T-helper 1 cell treated with Interleukin-12 subunit alpha and Interleukin-12 subunit beta and Interleukin-4 antibody, amounts not matched to agents 30 μg/mL and 1 μg/mL, for 36 hours (primary cell): Measurements from ENCODE around the gene REXO4.
A peak's percentile ranks its signal among the peaks of the same experiment; 100 is the strongest.

Source experiments
- H3K27ac Mint-ChIP-seq: one replicate; pipeline ENCODE4 v1.8.0; 2021; ENCODE audit warnings: mild to moderate bottlenecking, mixed read lengths
- H3K27me3 Mint-ChIP-seq: one replicate; pipeline ENCODE4 v1.8.0; 2021; ENCODE audit warnings: low read depth, mixed read lengths
- H3K36me3 Mint-ChIP-seq: one replicate; pipeline ENCODE4 v1.8.0; 2021; ENCODE audit warnings: low read depth, mixed read lengths
- H3K4me1 Mint-ChIP-seq: one replicate; pipeline ENCODE4 v1.8.0; 2021; ENCODE audit warnings: low read depth, mixed read lengths
- H3K4me3 Mint-ChIP-seq: one replicate; pipeline ENCODE4 v1.8.0; 2021; ENCODE audit warnings: mild to moderate bottlenecking, moderate library complexity, mixed read lengths
- H3K9me3 Mint-ChIP-seq: one replicate; pipeline ENCODE4 v1.8.0; 2021; ENCODE audit warnings: mixed read lengths

Gene REXO4

GRCh38 chr9:133437753-133438531, 20.1 kb upstream of the REXO4 start:
- Mint-ChIP-seq H3K27me3 (no peaks in the 10 kb centered on the region), H3K36me3 (no peaks in the 10 kb centered on the region), H3K27ac (no peak overlapping the region), H3K4me1 (no peaks in the 10 kb centered on the region), H3K9me3 (no peaks in the 10 kb centered on the region), H3K4me3 (no peak overlapping the region)

GRCh38 chr9:133436681-133437080, 18.9 kb upstream of the REXO4 start:
- H3K9me3 Mint-ChIP-seq: no peaks in the 10 kb centered on the region
- no peak overlapping the region for H3K27ac Mint-ChIP-seq
- no peaks in the 10 kb centered on the region for H3K27me3 Mint-ChIP-seq
- H3K36me3 Mint-ChIP-seq: no peaks in the 10 kb centered on the region
- no peaks in the 10 kb centered on the region for H3K4me1 Mint-ChIP-seq
- H3K4me3 Mint-ChIP-seq: no peak overlapping the region

GRCh38 chr9:133433351-133433843, 15.6 kb upstream of the REXO4 start:
- H3K4me3 Mint-ChIP-seq: no peak overlapping the region
- no peaks in the 10 kb centered on the region for H3K9me3 Mint-ChIP-seq
- H3K36me3 Mint-ChIP-seq: no peaks in the 10 kb centered on the region
- peaks cover 5% of the 10 kb centered on the region for H3K27me3 Mint-ChIP-seq
- H3K27ac Mint-ChIP-seq: no peak overlapping the region
- no peaks in the 10 kb centered on the region for H3K4me1 Mint-ChIP-seq

GRCh38 chr9:133430244-133430643, 12.4 kb upstream of the REXO4 start:
- Mint-ChIP-seq H3K27ac (no peak overlapping the region), H3K36me3 (no peaks in the 10 kb centered on the region), H3K27me3 (peaks cover 22% of the 10 kb centered on the region), H3K9me3 (no peaks in the 10 kb centered on the region), H3K4me1 (no peaks in the 10 kb centered on the region), H3K4me3 (no peak overlapping the region)

- H3K4me3 Mint-ChIP-seq: no peak overlapping the region
- no peak overlapping the region for H3K27ac Mint-ChIP-seq
- H3K36me3 Mint-ChIP-seq: no peaks in the 10 kb centered on the region
- no peaks in the 10 kb centered on the region for H3K9me3 Mint-ChIP-seq
- H3K27me3 Mint-ChIP-seq: peaks cover 22% of the 10 kb centered on the region
- H3K4me1 Mint-ChIP-seq: no peaks in the 10 kb centered on the region
Measured at GRCh38 chr9:133429641-133430161, 11.9 kb upstream of the REXO4 start.

- no peaks in the 10 kb centered on the region for H3K9me3 Mint-ChIP-seq
- H3K27me3 Mint-ChIP-seq: peaks cover 22% of the 10 kb centered on the region
- H3K4me1 Mint-ChIP-seq: no peaks in the 10 kb centered on the region
- no peak overlapping the region for H3K4me3 Mint-ChIP-seq
- no peaks in the 10 kb centered on the region for H3K36me3 Mint-ChIP-seq
- no peak overlapping the region for H3K27ac Mint-ChIP-seq
Measured at GRCh38 chr9:133429214-133429613, 11.4 kb upstream of the REXO4 start.

- peaks cover 22% of the 10 kb centered on the region for H3K27me3 Mint-ChIP-seq
- H3K36me3 Mint-ChIP-seq: no peaks in the 10 kb centered on the region
- H3K4me3 Mint-ChIP-seq: no peak overlapping the region
- no peaks in the 10 kb centered on the region for H3K9me3 Mint-ChIP-seq
- no peaks in the 10 kb centered on the region for H3K4me1 Mint-ChIP-seq
- no peak overlapping the region for H3K27ac Mint-ChIP-seq
Measured at GRCh38 chr9:133428617-133429101, 10.8 kb upstream of the REXO4 start.

- Mint-ChIP-seq H3K4me3 (peak overlapping the region; percentile 44), H3K36me3 (no peaks in the 10 kb centered on the region), H3K27me3 (peaks cover 22% of the 10 kb centered on the region)
Measured at GRCh38 chr9:133427658-133428348, 10.0 kb upstream of the REXO4 start.

GRCh38 chr9:133426011-133426410, 8.2 kb upstream of the REXO4 start:
- Mint-ChIP-seq H3K36me3 (no peaks in the 10 kb centered on the region), H3K27ac (no peak overlapping the region), H3K9me3 (no peaks in the 10 kb centered on the region), H3K4me1 (peaks cover 7% of the 10 kb centered on the region), H3K27me3 (peaks cover 22% of the 10 kb centered on the region), H3K4me3 (no peak overlapping the region)

More at GRCh38 chr9:133427658-133428348, 10.0 kb upstream of the REXO4 start:
- H3K27ac Mint-ChIP-seq: no peak overlapping the region
- H3K9me3 Mint-ChIP-seq: no peaks in the 10 kb centered on the region
- H3K4me1 Mint-ChIP-seq: no peaks in the 10 kb centered on the region

GRCh38 chr9:133425049-133425632, 7.3 kb upstream of the REXO4 start:
- Mint-ChIP-seq H3K27ac (no peak overlapping the region), H3K9me3 (no peaks in the 10 kb centered on the region), H3K4me1 (peaks cover 11% of the 10 kb centered on the region), H3K4me3 (no peak overlapping the region), H3K27me3 (peaks cover 19% of the 10 kb centered on the region), H3K36me3 (no peaks in the 10 kb centered on the region)

GRCh38 chr9:133424187-133424586, 6.4 kb upstream of the REXO4 start:
- Mint-ChIP-seq H3K27me3 (peaks cover 16% of the 10 kb centered on the region), H3K4me1 (peaks cover 14% of the 10 kb centered on the region), H3K4me3 (no peak overlapping the region), H3K9me3 (no peaks in the 10 kb centered on the region), H3K27ac (no peak overlapping the region), H3K36me3 (no peaks in the 10 kb centered on the region)

- no peaks in the 10 kb centered on the region for H3K9me3 Mint-ChIP-seq
- H3K4me3 Mint-ChIP-seq: no peak overlapping the region
- H3K4me1 Mint-ChIP-seq: peaks cover 23% of the 10 kb centered on the region
- peaks cover 16% of the 10 kb centered on the region for H3K27me3 Mint-ChIP-seq
- no peak overlapping the region for H3K27ac Mint-ChIP-seq
- H3K36me3 Mint-ChIP-seq: no peaks in the 10 kb centered on the region
Measured at GRCh38 chr9:133423216-133423615, 5.4 kb upstream of the REXO4 start.

GRCh38 chr9:133421615-133422542, 4.1 kb upstream of the REXO4 start, which contains the start of gene ADAMTS13:
Gene ADAMTS13 (plus strand): TSS chr9:133422367. CDS start chr9:133422444, 77 bp downstream.
- H3K27ac Mint-ChIP-seq: peak within 1 kb of the TSS; percentile 58
- peaks cover 3% of the 10 kb centered on the region for H3K27me3 Mint-ChIP-seq
- H3K4me1 Mint-ChIP-seq: peaks cover 26% of the 10 kb centered on the region
- H3K4me3 Mint-ChIP-seq: peak within 1 kb of the TSS; percentile 1
- H3K9me3 Mint-ChIP-seq: no peaks in the 10 kb centered on the region
- no peaks in the 10 kb centered on the region for H3K36me3 Mint-ChIP-seq
